ENCODE data around the gene UQCRHL.
A peak's percentile ranks its signal among the peaks of the same experiment; 100 is the strongest.

Gene UQCRHL

DNA sequence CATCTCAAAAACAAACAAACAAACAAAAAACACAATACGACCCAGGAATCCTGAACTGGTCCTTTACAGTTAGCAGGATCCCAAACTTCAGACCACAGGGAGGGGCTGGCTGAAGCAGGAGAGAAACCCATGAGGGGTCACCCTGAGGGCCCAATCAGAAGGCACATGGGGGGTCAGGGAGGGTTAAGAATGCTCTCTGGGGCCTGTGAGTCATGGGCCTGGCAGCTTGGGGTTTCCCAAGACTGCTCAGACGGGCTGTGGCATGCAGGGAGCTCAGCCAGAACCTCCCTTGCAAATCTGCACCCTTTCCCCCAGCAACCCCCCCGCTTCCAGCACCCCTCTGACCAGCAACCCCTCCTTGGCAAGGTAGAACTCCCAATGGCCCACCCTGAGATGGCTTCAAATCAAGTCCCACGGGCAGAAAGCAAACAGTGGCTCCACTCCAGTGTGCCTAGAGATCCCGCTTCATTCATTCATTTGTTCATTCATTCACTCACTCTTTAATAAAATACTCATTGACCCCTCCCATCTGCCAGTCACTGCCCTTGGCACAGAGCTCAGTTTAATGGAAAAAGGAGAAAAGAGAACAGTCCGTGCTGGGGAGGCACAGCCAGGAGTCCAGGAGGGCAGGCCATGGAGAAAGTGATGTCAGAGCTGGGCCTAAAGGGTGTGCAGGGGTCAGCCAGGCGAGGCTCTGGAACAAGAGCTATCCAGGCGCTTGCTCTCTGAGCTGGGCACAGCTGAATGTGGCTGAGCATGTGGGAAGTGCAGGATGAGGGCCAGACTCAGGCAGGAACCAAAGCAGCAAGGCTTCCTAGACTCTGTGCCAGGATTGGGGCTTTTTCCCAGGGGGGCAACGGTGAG lies 8.2 kb downstream of the UQCRHL start:
- TF ChIP-seq, protein P1, sequence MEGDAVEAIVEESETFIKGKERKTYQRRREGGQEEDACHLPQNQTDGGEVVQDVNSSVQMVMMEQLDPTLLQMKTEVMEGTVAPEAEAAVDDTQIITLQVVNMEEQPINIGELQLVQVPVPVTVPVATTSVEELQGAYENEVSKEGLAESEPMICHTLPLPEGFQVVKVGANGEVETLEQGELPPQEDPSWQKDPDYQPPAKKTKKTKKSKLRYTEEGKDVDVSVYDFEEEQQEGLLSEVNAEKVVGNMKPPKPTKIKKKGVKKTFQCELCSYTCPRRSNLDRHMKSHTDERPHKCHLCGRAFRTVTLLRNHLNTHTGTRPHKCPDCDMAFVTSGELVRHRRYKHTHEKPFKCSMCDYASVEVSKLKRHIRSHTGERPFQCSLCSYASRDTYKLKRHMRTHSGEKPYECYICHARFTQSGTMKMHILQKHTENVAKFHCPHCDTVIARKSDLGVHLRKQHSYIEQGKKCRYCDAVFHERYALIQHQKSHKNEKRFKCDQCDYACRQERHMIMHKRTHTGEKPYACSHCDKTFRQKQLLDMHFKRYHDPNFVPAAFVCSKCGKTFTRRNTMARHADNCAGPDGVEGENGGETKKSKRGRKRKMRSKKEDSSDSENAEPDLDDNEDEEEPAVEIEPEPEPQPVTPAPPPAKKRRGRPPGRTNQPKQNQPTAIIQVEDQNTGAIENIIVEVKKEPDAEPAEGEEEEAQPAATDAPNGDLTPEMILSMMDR (IDR thresholded peaks at IDR 0.05; ENCODE audit: low read depth, low read length) = no peak
- peak; percentile 87 for DNase-seq (ENCODE audit: extremely low read depth, low read depth)

DNA sequence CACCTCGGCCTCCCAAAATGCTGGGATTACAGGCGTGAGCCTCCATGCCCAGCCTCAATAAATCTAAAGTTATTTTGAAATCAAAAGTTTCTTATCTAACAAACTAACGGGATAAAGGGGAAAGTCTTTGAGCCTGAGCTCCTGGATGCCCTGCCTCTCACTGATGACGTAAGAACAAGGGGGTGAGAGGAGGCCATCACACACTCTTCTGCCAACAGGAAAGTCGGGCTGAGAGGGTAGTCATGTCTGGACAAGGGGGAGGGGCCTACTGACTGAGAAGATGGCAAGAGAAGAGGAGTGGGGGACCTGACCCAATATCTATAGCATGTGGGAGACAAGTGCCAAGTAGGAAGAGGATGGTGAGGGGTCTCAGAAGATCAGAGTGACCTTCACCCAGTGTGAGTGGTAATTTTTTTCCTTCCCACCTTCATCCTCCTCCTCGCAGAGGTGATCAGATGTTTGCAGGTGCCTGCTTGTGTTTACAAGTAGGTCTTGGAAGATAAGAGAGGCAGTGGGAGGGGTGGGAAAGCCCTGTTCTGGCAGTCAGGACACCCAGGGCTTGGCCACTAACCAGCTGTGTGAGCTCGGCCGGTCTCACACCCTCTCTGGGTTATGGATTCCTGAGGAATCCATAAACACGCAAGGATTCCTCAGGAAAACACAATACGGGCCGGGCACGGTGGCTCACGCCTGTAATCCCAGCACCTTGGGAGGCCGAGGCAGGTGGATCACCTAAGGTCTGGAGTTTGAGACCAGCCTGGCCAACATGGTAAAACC lies 9.6 kb downstream of the UQCRHL start:
- no peak for DNase-seq (ENCODE audit: extremely low read depth, low read depth)

DNA sequence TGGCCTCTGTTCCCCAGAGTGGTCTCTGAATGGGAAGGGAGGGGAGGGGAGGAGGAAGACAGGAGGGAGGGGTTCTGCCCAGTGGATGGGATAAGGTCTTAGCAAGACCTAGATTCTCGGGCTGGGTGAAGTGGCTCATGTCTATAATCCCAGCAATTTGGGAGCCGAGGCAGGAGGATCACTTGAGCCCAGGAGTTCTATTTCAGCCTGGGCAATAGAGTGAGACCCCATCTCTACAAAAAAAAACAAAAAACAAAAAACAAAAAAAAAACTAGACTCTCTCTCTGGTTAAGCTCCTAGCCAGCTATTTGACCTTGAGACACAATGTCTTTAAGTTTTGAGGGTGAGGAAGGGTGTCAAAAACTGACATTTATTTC lies 11.4 kb downstream of the UQCRHL start:
- no peak for DNase-seq (ENCODE audit: extremely low read depth, low read depth)
- TF ChIP-seq, protein P1 (IDR thresholded peaks at IDR 0.05; ENCODE audit: low read depth, low read length) = no peak

More for the DNA sequence above, 9.6 kb downstream of the UQCRHL start:
- TF ChIP-seq, protein P1 (IDR thresholded peaks at IDR 0.05; ENCODE audit: low read depth, low read length) = no peak

DNA sequence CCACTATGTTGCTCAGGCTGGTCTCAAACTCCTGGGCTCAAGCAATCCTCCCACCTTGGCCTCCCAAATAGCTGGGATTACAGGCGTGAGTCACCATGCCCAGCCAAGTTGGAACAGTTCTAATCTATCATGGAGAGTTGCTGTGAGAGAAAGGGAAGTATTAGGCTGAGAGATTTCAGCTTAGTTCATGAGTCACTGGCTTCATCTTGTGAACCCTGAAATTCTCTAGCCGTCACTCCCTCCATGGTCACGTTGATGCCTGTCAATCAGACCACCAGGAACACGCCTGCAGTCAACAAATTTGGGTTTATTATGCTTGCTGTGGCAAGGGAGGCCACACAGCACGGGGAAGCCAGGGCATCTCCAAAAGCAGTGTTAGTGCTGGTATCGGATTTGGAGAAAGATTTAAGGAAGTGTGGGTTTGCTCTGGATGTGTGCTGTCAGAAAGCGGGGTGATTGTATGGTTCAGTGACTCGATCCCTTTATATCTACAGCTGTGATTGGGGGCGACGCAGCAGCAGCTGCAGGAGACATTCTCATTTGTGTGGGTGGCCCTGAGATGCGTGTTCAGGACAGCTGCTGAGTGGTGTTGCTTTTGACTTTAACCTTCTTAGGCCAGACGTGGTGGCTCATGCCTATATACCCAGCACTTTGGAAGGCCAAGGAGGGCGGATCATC lies 18.7 kb downstream of the UQCRHL start:
- TF ChIP-seq, protein P1 (IDR thresholded peaks at IDR 0.05; ENCODE audit: low read depth, low read length) = no peak
- no peak for DNase-seq (ENCODE audit: extremely low read depth, low read depth)

DNA sequence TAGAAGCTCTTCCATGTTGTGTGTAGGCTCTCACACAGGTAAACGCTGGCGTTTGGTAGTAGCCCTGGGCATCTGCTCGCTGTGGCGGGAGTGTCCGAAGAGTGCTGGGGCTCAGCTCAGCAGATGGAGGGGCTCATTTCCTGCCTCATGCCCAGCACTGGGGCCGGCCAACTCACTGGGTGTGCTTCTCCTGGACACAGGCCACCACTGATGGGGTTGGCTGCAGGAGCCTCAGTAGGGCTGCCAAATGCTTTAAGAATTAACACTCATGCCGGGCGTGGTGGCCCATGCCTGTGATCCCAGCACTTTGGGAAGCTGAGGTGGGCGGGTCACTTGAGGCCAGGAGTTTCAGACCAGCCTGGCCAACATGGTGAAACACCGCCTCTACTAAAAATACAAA lies 20.9 kb downstream of the UQCRHL start:
- TF ChIP-seq, protein P1 (IDR thresholded peaks at IDR 0.05; ENCODE audit: low read depth, low read length) = no peak

DNA sequence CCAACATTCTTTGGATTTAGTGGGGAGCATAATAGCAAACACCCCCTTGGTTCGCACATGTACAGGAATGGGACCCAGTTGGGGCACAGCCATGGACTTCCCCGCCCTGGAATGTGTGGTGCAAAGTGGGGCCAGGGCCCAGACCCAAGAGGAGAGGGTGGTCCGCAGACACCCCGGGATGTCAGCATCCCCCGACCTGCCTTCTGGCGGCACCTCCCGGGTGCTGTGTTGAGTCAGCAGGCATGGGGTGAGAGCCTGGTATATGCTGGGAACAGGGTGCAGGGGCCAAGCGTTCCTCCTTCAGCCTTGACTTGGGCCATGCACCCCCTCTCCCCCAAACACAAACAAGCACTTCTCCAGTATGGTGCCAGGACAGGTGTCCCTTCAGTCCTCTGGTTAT lies 21.8 kb downstream of the UQCRHL start:
- DNase-seq (ENCODE audit: extremely low read depth, low read depth) = no peak
- TF ChIP-seq, protein P1 (IDR thresholded peaks at IDR 0.05; ENCODE audit: low read depth, low read length) = no peak

More for the DNA sequence above, 20.9 kb downstream of the UQCRHL start:
- no peak for DNase-seq (ENCODE audit: extremely low read depth, low read depth)

Measured in AG09319 (cell line).